ENCODE data around the gene KRTAP3-3.

GRCh38 chr17:40947929-40948328, 46.0 kb downstream of the KRTAP3-3 start:
- TF ChIP-seq POLR2A (IDR thresholded peaks at IDR 0.05) (no peak), POLR2AphosphoS5 (IDR thresholded peaks at IDR 0.05; ENCODE audit: insufficient read depth in 1 of 2, low read depth in 1 of 2) (no peak), CTCF (IDR thresholded peaks at IDR 0.05) (no peak)
